IMR-90 (cell line): ENCODE results near the gene LDLRAD3. TPM values are rescaled to one million over a fixed set of nuclear protein-coding genes. Genes with fewer than 3 reads are reported as not detected.

Experiments used
- ATAC-seq: fragments of 200-7000 bp; cut with Tn5 transposase; 2 replicates; pipeline ENCODE4 v1.9.1; 2020; ENCODE audit warnings: low read depth, mild to moderate bottlenecking, moderate library complexity
- BruUV-seq: library from RNA; stranded (reverse); fragments of 400-500 nt; replicated peaks from 2 replicates; lab custom pipeline; 2021; lab: Mats Ljungman, UMichigan
- CTCF ChIA-PET: fragments of 300-600 bp; formaldehyde crosslinking; extraction: SDS; loops from one replicate; lab custom pipeline; 2021; ENCODE audit warnings: antibody characterized with exemption; lab: Yijun Ruan, JAX
- POLR2A ChIA-PET: fragments of 300-600 bp; sonication (Branson Sonifier 250); formaldehyde crosslinking; loops from one replicate; lab custom pipeline; 2022; ENCODE audit warnings: antibody characterized with exemption; ENCODE audit not compliant: unreplicated experiment; lab: Charles Lee
- DNase-seq: peaks from one replicate; pipeline ENCODE4 v3.0.0; 2013
- H2AFZ ChIP-seq: replicated peaks from 2 replicates; pipeline ENCODE3; 2013; ENCODE audit warnings: low read length, mild to moderate bottlenecking; ENCODE audit not compliant: poor library complexity
- H2AK5ac ChIP-seq: 2 replicates; pipeline ENCODE4 v1.6.1; 2013; ENCODE audit warnings: low read depth, low read length, inconsistent platforms
- H2AK9ac ChIP-seq: replicated peaks from 2 replicates; pipeline ENCODE3; 2013; ENCODE audit warnings: mild to moderate bottlenecking, low read depth, low read length, moderate library complexity; ENCODE audit not compliant: poor library complexity
- H2BK120ac ChIP-seq: 2 replicates; pipeline ENCODE4 v1.6.1; 2013; ENCODE audit warnings: low read depth, low read length, inconsistent platforms
- H2BK15ac ChIP-seq: 3 replicates; pipeline ENCODE4 v1.6.1; 2013; ENCODE audit warnings: low read depth, low read length, inconsistent platforms
- H2BK20ac ChIP-seq: 2 replicates; pipeline ENCODE4 v1.6.1; 2013; ENCODE audit warnings: low read depth, mild to moderate bottlenecking, inconsistent platforms, low read length, moderate library complexity
- H2BK5ac ChIP-seq: 2 replicates; pipeline ENCODE4 v1.6.1; 2013; ENCODE audit warnings: mild to moderate bottlenecking, low read depth, low read length, inconsistent platforms; ENCODE audit not compliant: poor library complexity, severe bottlenecking
- H3K14ac ChIP-seq: replicated peaks from 2 replicates; pipeline ENCODE4 v1.6.1; 2013; ENCODE audit warnings: low read depth, low read length, inconsistent platforms
- H3K18ac ChIP-seq: 2 replicates; pipeline ENCODE4 v1.6.1; 2013; ENCODE audit warnings: low read depth, low read length, control low read depth
- H3K23ac ChIP-seq: 2 replicates; pipeline ENCODE4 v1.6.1; 2013; ENCODE audit warnings: low read depth, low read length, inconsistent platforms
- H3K27ac ChIP-seq: 2 replicates; pipeline ENCODE4 v1.5.1; 2013; ENCODE audit warnings: mild to moderate bottlenecking, control low read depth, low read length; ENCODE audit not compliant: insufficient read depth
- H3K27me3 ChIP-seq: 2 replicates; pipeline ENCODE4 v1.6.1; 2013; ENCODE audit warnings: low read length; ENCODE audit not compliant: control insufficient read depth, insufficient read depth
- H3K36me3 ChIP-seq: 2 replicates; pipeline ENCODE4 v1.6.1; 2013; ENCODE audit warnings: low read length, mixed read lengths; ENCODE audit not compliant: control insufficient read depth, insufficient read depth
- H3K4ac ChIP-seq: 2 replicates; pipeline ENCODE4 v1.6.1; 2013; ENCODE audit warnings: low read depth, low read length, inconsistent platforms
- H3K4me1 ChIP-seq: 2 replicates; pipeline ENCODE4 v1.6.1; 2013; ENCODE audit warnings: low read length, mixed read lengths; ENCODE audit not compliant: control insufficient read depth, insufficient read depth
- H3K4me2 ChIP-seq: 2 replicates; pipeline ENCODE4 v1.6.1; 2013; ENCODE audit warnings: low read depth, mild to moderate bottlenecking, control low read depth, low read length, moderate library complexity
- H3K4me3 ChIP-seq: 2 replicates; pipeline ENCODE4 v1.5.1; 2013; ENCODE audit warnings: low read depth, mild to moderate bottlenecking, control low read depth, low read length, moderate library complexity; ENCODE audit not compliant: insufficient read depth
- H3K56ac ChIP-seq: 2 replicates; pipeline ENCODE4 v1.6.1; 2013; ENCODE audit warnings: low read length, inconsistent platforms; ENCODE audit not compliant: insufficient read depth; ENCODE audit errors: extremely low read depth
- H3K79me1 ChIP-seq, 2 experiments: 2 replicates each; pipeline ENCODE4 v1.6.1; 2013; ENCODE audit warnings: low read length in 2 of 2, inconsistent platforms in 1 of 2, low read depth in 1 of 2
- H3K9ac ChIP-seq: 2 replicates; pipeline ENCODE4 v1.6.1; 2013; ENCODE audit warnings: low read depth, low read length, control low read depth
- H3K9me1 ChIP-seq: 2 replicates; pipeline ENCODE4 v1.6.1; 2013; ENCODE audit warnings: low read length, inconsistent platforms; ENCODE audit not compliant: insufficient read depth
- H3K9me3 ChIP-seq: 2 replicates; pipeline ENCODE4 v1.6.1; 2013; ENCODE audit warnings: low read length; ENCODE audit not compliant: control insufficient read depth, insufficient read depth
- H4K20me1 ChIP-seq: 2 replicates; pipeline ENCODE4 v1.6.1; 2013; ENCODE audit warnings: low read length, inconsistent platforms; ENCODE audit not compliant: insufficient read depth
- H4K5ac ChIP-seq: 2 replicates; pipeline ENCODE4 v1.6.1; 2013; ENCODE audit warnings: mild to moderate bottlenecking, low read depth, low read length, control low read depth
- H4K8ac ChIP-seq, 2 experiments: 2 replicates each; pipeline ENCODE4 v1.6.1; 2013; ENCODE audit warnings: low read depth in 2 of 2, low read length in 2 of 2, control low read depth in 1 of 2, inconsistent platforms in 1 of 2
- H4K91ac ChIP-seq: 2 replicates; pipeline ENCODE4 v1.6.1; 2013; ENCODE audit warnings: low read depth, low read length, inconsistent platforms; ENCODE audit not compliant: insufficient read depth
- BHLHE40 ChIP-seq: fragments of 150-350 bp; IDR thresholded peaks from 2 replicates; pipeline ENCODE4 v1.6.1; 2016; ENCODE audit warnings: mild to moderate bottlenecking, low read depth, low read length
- CEBPB ChIP-seq: IDR thresholded peaks from 2 replicates; pipeline ENCODE4 v1.6.1; 2012; ENCODE audit warnings: low read depth, low read length, improper control_type of control experiment
- CHD1 ChIP-seq: IDR thresholded peaks from 2 replicates; pipeline ENCODE4 v1.6.1; 2012; ENCODE audit warnings: low read depth, low read length, improper control_type of control experiment
- FOS ChIP-seq: fragments of 150-350 bp; IDR thresholded peaks from 2 replicates; pipeline ENCODE4 v1.6.1; 2016; ENCODE audit warnings: low read depth, low read length
- MAFK ChIP-seq: IDR thresholded peaks from 2 replicates; pipeline ENCODE4 v1.6.1; 2012; ENCODE audit warnings: low read depth, low read length, improper control_type of control experiment
- MAZ ChIP-seq: IDR thresholded peaks from 2 replicates; pipeline ENCODE4 v1.6.1; 2012; ENCODE audit warnings: low read depth, mild to moderate bottlenecking, low read length, improper control_type of control experiment, moderate library complexity, borderline replicate concordance
- MXI1 ChIP-seq: IDR thresholded peaks from 2 replicates; pipeline ENCODE4 v1.6.1; 2012; ENCODE audit warnings: low read depth, mild to moderate bottlenecking, low read length, moderate library complexity, borderline replicate concordance
- NFE2L2 ChIP-seq: fragments of 150-350 bp; IDR thresholded peaks from 2 replicates; pipeline ENCODE4 v1.6.1; 2016; ENCODE audit warnings: low read depth, mild to moderate bottlenecking, low read length
- POLR2A ChIP-seq: IDR thresholded peaks from 2 replicates; pipeline ENCODE4 v1.6.1; 2012; ENCODE audit warnings: mild to moderate bottlenecking, low read depth, low read length
- RAD21 ChIP-seq: IDR thresholded peaks from 2 replicates; pipeline ENCODE4 v1.6.1; 2012; ENCODE audit warnings: low read length, improper control_type of control experiment
- RCOR1 ChIP-seq: IDR thresholded peaks from 2 replicates; pipeline ENCODE4 v1.6.1; 2012; ENCODE audit warnings: mild to moderate bottlenecking, low read length, improper control_type of control experiment; ENCODE audit not compliant: insufficient replicate concordance
- RFX5 ChIP-seq: IDR thresholded peaks from 2 replicates; pipeline ENCODE4 v1.8.0; 2012; ENCODE audit warnings: low read depth, mild to moderate bottlenecking, low read length, moderate library complexity
- SMC3 ChIP-seq: fragments of 150-350 bp; IDR thresholded peaks from 2 replicates; pipeline ENCODE4 v1.6.1; 2016; ENCODE audit warnings: low read depth, mild to moderate bottlenecking, antibody characterized with exemption, low read length, moderate library complexity
- USF2 ChIP-seq: fragments of 150-350 bp; IDR thresholded peaks from 2 replicates; pipeline ENCODE4 v1.6.1; 2017; ENCODE audit warnings: mild to moderate bottlenecking, antibody characterized with exemption, low read length, low read depth
- WGBS, 2 experiments: methylation state at CpG; one replicate each; pipeline versions ENCODE4 v1.1.5 to v1.1.7; 2013; ENCODE audit warnings: missing lambda C conversion rate in 2 of 2; ENCODE audit not compliant: insufficient read length in 1 of 2; ENCODE audit errors: extremely low coverage in 2 of 2; 5-methylcytosine and 5-hydroxymethylcytosine counted together
- dilution Hi-C: fragments of 300-500 bp; cut with HindIII; formaldehyde crosslinking; loops from one replicate; pipeline ENCODE4 v1.14.3; 2018; ENCODE audit warnings: low sequenced_read_pairs; ENCODE audit not compliant: unreplicated experiment
- in situ Hi-C: fragments of 300-500 bp; cut with MboI; formaldehyde crosslinking; loops from 3 replicates; pipeline ENCODE4 v1.14.3; 2019; ENCODE audit warnings: low sequenced_read_pairs, inconsistent platforms, mixed read lengths
- intact Hi-C: fragments of 100-400 bp; cut with micrococcal nuclease; formaldehyde crosslinking; loops from 2 replicates; pipeline ENCODE4 v1.10.0; 2022
- polyA plus RNA-seq, 3 experiments: library from polyadenylated mRNA; depleted of rRNA; stranded (reverse); fragments of >200 nt; gene quantifications; 2 replicates each; pipeline ENCODE4 v1.2.3, GENCODE V29; 2012; ENCODE audit warnings: low replicate concordance in 1 of 3
- total RNA-seq: library from RNA; depleted of rRNA; stranded (reverse); fragments of >200 nt; gene quantifications from 2 replicates; pipeline ENCODE4 v1.2.3, GENCODE V29; 2012
- TF ChIP-seq, protein P1 (sequence below): conservative IDR thresholded peaks from 2 replicates; pipeline ENCODE4 v1.5.1; 2012; ENCODE audit warnings: mild to moderate bottlenecking, low read depth, low read length, improper control_type of control experiment
- TF ChIP-seq, protein P2 (sequence below): fragments of 150-350 bp; IDR thresholded peaks from 2 replicates; pipeline ENCODE4 v1.6.1; 2016; ENCODE audit warnings: low read depth, mild to moderate bottlenecking, low read length, moderate library complexity, borderline replicate concordance

LDLRAD3 gene
- total and polyA plus RNA-seq, 2 of the 4 experiments (the other 2 are of a cell fraction) = 2.7 to 6.4 TPM

GRCh38 chr11:36148701-36149100 is 204.8 kb downstream of the LDLRAD3 start:
- Histone ChIP-seq H2BK15ac (peak overlapping the region; percentile 53), H3K4me2 (no peak overlapping the region), H3K27ac (no peak overlapping the region), H3K36me3 (no peaks in the 10 kb centered on the region), H3K27me3 (no peaks in the 10 kb centered on the region), H3K9me1 (peaks cover 14% of the 10 kb centered on the region), H3K9ac (no peak overlapping the region), H3K4me3 (no peak overlapping the region), H4K20me1 (no peaks in the 10 kb centered on the region), H3K9me3 (no peaks in the 10 kb centered on the region), H3K4me1 (peaks cover 10% of the 10 kb centered on the region), H2AK9ac (peak overlapping the region; percentile 37), H2AK5ac (peak overlapping the region; percentile 96), H3K14ac (peak overlapping the region; percentile 93), H2BK20ac (peak overlapping the region; percentile 94), H3K79me1 (peaks cover 0 to 9% of the 10 kb centered on the region in 2 experiments; a peak in 1 of 4 replicates), H3K23ac (peak overlapping the region; percentile 68; the same call in 1 of the 2 replicates), H2AFZ (peak overlapping the region; percentile 47), H4K91ac (peak overlapping the region; percentile 76), H4K8ac (peak overlapping the region in 1 of 2 experiments; percentile 41; a peak in 2 of 4 replicates), H3K18ac (peak overlapping the region; percentile 74), H3K56ac (no peak overlapping the region), H4K5ac (no peak overlapping the region), H2BK120ac (peak overlapping the region; percentile 90), H2BK5ac (no peak overlapping the region), H3K4ac (peak overlapping the region; percentile 83)
- CTCF ChIA-PET = interaction anchor here (1.1 kb wide), 1 partner anchor 327 kb away, joined by 4 read pairs; no protein-coding TSS in a partner anchor
- BruUV-seq = no TSS peak
- no CpG with 5 or more reads among the region's 3 CpGs for WGBS, 2 experiments
- dilution Hi-C loops (no loop called here), in situ Hi-C loops (no loop called here), intact Hi-C loops (no loop called here)
- ATAC-seq (no peak), DNase-seq (no peak)
- POLR2A ChIA-PET = no interaction called here
- TF ChIP-seq MAZ (no peak), RAD21 (no peak), FOS (no peak), RCOR1 (no peak), NFE2L2 (no peak), POLR2A (no peak), USF2 (no peak), MXI1 (no peak), CHD1 (no peak), CEBPB (no peak), BHLHE40 (no peak), MAFK (no peak), RFX5 (no peak), SMC3 (no peak)
- TF ChIP-seq, protein P1, sequence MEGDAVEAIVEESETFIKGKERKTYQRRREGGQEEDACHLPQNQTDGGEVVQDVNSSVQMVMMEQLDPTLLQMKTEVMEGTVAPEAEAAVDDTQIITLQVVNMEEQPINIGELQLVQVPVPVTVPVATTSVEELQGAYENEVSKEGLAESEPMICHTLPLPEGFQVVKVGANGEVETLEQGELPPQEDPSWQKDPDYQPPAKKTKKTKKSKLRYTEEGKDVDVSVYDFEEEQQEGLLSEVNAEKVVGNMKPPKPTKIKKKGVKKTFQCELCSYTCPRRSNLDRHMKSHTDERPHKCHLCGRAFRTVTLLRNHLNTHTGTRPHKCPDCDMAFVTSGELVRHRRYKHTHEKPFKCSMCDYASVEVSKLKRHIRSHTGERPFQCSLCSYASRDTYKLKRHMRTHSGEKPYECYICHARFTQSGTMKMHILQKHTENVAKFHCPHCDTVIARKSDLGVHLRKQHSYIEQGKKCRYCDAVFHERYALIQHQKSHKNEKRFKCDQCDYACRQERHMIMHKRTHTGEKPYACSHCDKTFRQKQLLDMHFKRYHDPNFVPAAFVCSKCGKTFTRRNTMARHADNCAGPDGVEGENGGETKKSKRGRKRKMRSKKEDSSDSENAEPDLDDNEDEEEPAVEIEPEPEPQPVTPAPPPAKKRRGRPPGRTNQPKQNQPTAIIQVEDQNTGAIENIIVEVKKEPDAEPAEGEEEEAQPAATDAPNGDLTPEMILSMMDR = no peak
- TF ChIP-seq, protein P2, sequence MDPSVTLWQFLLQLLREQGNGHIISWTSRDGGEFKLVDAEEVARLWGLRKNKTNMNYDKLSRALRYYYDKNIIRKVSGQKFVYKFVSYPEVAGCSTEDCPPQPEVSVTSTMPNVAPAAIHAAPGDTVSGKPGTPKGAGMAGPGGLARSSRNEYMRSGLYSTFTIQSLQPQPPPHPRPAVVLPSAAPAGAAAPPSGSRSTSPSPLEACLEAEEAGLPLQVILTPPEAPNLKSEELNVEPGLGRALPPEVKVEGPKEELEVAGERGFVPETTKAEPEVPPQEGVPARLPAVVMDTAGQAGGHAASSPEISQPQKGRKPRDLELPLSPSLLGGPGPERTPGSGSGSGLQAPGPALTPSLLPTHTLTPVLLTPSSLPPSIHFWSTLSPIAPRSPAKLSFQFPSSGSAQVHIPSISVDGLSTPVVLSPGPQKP = no peak
